ENCODE measurements around the gene HOXC12. TPM values are rescaled to one million over a fixed set of nuclear protein-coding genes. Genes with fewer than 3 reads are reported as not detected.

Gene HOXC12
- total RNA-seq, 2 donors from 2014 or later, result not detected

DNA sequence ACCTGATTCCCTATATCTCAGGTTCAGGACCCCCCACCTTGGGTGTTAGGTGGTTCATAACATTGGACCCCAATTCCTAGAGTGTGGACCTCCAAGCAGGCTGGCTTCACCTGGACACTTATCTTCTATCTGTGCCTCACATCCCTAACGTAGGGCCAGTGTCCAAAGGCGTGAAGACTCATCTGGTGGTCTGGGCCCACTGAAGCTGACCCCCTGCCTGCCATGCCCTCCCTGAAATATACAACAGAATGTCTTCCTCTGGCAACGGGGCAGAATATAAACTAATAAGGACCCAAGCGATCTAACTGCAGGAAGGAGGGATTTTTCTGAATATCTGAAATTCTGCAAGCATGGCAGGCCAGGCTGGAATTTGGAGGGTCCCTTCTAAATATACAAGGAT is 10.5 kb upstream of the HOXC12 start:
- H3K27me3 ChIP-seq, result peaks cover 22 to 53% of the 10 kb centered on the region in 2 donors
- no peak overlapping the region for H3K4me3 ChIP-seq
- TF ChIP-seq, protein P1, sequence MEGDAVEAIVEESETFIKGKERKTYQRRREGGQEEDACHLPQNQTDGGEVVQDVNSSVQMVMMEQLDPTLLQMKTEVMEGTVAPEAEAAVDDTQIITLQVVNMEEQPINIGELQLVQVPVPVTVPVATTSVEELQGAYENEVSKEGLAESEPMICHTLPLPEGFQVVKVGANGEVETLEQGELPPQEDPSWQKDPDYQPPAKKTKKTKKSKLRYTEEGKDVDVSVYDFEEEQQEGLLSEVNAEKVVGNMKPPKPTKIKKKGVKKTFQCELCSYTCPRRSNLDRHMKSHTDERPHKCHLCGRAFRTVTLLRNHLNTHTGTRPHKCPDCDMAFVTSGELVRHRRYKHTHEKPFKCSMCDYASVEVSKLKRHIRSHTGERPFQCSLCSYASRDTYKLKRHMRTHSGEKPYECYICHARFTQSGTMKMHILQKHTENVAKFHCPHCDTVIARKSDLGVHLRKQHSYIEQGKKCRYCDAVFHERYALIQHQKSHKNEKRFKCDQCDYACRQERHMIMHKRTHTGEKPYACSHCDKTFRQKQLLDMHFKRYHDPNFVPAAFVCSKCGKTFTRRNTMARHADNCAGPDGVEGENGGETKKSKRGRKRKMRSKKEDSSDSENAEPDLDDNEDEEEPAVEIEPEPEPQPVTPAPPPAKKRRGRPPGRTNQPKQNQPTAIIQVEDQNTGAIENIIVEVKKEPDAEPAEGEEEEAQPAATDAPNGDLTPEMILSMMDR (IDR thresholded peaks at IDR 0.05), result no peak
- H3K9me3 ChIP-seq, result no peaks in the 10 kb centered on the region
- H3K36me3 ChIP-seq, result no peaks in the 10 kb centered on the region
- no peak overlapping the region for H3K27ac ChIP-seq
- no peak for DNase-seq (ENCODE audit: low spot score)
- peaks cover 0 to 6% of the 10 kb centered on the region in 2 donors for H3K4me1 ChIP-seq

DNA sequence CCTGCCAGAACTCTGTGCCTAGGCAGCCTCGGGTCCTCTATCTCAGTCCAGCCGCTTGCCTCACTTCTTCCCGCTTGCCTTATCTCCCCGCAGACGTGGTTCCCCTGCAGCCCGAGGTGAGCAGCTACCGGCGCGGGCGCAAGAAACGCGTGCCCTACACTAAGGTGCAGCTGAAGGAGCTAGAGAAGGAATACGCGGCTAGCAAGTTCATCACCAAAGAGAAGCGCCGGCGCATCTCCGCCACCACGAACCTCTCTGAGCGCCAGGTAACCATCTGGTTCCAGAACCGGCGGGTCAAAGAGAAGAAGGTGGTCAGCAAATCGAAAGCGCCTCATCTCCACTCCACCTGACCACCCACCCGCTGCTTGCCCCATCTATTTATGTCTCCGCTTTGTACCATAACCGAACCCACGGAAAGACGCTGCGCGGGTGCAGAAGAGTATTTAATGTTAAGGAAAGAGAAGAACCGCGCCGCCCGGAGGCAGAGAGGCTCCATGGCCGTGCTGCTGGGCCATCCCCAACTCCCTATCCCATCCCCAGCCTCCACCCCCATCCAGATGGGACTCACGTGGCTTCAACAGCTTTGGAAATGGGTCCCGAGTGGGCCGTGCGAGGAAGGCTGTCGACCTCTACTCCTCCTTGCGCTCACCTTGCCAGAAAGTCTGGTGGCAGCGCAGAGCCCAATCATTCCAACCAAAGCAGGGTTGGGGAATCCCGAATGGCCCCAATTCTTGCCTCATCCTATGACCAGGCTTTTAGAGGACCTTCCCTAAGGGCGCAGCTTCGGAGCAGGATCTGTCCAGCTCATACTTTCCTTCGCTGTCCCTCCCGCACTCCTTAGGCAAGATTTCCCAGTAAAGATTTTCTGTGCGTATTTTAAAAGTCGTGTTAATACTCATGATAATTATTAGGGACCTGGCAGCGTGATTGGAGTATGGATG is 9.5 kb upstream of the HOXC12 start:
- Histone ChIP-seq H3K27me3 (peaks cover 14 to 51% of the 10 kb centered on the region in 2 donors), H3K9me3 (no peaks in the 10 kb centered on the region), H3K27ac (no peak overlapping the region), H3K4me3 (no peak overlapping the region), H3K36me3 (no peaks in the 10 kb centered on the region), H3K4me1 (no peaks in the 10 kb centered on the region)
- no peak for DNase-seq (ENCODE audit: low spot score)
- TF ChIP-seq, protein P1 (IDR thresholded peaks at IDR 0.05), result no peak

DNA sequence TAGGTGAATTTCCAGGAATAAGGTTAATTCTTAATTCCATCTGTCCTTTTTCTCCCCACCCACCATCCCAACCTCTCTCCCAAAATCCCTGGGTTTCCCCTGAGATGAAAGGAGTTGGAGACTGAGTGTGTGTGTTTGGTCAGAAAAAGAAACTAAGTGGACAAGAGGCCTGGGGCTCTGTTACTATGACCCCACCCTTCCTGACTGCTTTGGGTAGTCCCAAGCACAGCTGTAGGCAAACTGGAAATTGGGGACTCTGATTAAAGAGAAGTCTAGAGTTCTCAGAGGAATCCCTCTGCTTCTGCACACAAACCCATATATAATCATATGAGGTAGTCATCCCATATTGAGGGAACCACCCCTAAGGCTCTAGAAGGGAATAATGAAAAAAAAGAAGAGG is 7.0 kb upstream of the HOXC12 start:
- H3K27ac ChIP-seq, result no peak overlapping the region
- peaks cover 29 to 61% of the 10 kb centered on the region in 2 donors for H3K27me3 ChIP-seq
- no peak for DNase-seq (ENCODE audit: low spot score)
- H3K4me3 ChIP-seq, result no peak overlapping the region
- no peaks in the 10 kb centered on the region for H3K36me3 ChIP-seq
- H3K4me1 ChIP-seq, result peaks cover 0 to 16% of the 10 kb centered on the region in 2 donors
- no peaks in the 10 kb centered on the region for H3K9me3 ChIP-seq
- TF ChIP-seq, protein P1 (IDR thresholded peaks at IDR 0.05), result no peak

DNA sequence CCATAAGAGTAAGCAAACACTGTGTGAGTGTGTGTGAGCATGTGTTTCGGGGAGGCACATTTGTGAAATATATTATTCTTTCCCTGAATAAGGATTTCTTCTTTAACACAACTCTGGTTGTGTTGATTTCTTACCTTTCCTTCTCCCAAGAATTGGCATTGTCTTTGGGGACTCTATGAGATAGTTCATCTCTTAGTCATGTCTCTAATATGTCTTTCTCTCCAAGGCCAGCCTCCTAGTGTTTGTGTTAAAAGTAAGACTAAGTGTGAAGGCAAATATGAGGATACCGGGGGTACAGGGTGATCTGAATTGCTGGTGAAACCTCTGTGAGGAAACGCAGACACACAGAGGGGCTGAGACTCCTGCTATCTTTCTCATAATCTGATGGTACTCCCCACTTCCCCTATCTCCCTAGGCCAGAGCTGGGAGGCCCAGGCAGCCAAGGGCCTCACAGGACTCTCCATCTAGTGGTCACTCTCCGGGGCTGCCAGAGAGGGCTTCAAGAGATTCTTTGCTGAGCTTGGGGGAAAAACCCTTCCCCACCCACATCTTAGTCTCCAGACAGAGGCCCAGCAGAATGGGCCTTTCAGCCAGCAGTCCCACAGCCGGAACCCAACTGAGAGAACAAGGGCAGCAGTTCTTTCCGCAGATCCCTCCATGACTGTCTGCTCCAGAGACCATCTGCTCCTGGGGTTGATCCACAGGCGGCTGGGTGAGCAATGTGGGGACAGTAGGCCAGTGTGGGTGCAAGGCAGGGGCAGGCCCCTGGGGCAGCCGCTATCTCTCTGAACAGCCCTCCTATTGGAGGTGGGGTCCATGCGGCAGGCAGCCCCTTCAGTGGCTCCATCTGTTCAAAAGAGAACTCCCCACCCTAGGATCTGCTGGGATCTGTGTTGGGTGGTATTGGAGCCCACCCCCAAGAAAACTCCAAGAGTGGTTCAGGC is 5.8 kb upstream of the HOXC12 start:
- H3K27ac ChIP-seq, result no peak overlapping the region
- TF ChIP-seq, protein P1 (IDR thresholded peaks at IDR 0.05), result no peak
- H3K36me3 ChIP-seq, result no peaks in the 10 kb centered on the region
- H3K4me3 ChIP-seq, result no peak overlapping the region
- no peak for DNase-seq (ENCODE audit: low spot score)
- no peaks in the 10 kb centered on the region for H3K9me3 ChIP-seq
- peaks cover 40 to 60% of the 10 kb centered on the region in 2 donors for H3K27me3 ChIP-seq
- peaks cover 0 to 16% of the 10 kb centered on the region in 2 donors for H3K4me1 ChIP-seq

DNA sequence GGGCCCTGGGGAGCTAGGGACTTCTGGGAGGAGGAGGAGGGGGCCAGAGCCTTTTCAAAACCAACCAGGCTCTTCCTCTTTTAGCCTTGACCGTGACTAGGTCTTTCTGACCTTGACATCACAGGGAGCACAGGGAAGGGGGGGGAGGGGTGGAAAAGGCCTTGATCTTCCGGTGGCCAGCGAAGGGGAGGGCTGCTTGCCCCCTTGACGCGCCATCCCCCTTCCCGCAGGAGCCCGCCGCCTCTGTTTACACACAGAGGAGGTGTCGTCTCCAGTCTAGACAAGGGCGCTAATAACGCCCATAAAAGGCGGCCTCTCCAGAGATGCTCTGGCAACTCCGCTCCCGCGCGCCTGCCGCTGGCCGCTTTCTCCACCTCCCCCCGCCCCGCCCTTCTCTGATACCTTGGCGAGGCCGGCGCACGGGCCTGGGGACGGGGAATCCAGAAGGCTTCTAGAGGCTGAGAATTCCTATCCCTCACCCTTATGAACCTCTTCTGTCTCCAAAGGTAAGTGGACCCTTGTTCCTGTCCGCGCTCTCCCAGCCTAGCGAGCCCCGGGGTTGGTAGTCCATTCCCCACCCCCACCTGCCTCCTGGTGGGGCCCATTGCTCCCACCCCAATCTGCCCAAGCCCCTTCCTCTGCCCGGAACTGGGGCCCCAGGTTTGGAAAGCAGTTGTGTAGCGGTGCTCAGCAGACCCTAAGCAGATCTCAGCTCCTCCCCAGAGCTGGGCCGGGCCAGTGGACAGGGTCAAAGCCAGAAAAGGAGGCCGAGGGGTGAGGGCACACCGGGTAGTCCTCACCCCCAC is 4.9 kb upstream of the HOXC12 start:
- Histone ChIP-seq H3K4me3 (no peak overlapping the region), H3K4me1 (peaks cover 0 to 19% of the 10 kb centered on the region in 2 donors), H3K27ac (no peak overlapping the region), H3K9me3 (no peaks in the 10 kb centered on the region), H3K27me3 (peaks cover 46 to 58% of the 10 kb centered on the region in 2 donors), H3K36me3 (no peaks in the 10 kb centered on the region)
- no peak for DNase-seq (ENCODE audit: low spot score)
- TF ChIP-seq, protein P1 (IDR thresholded peaks at IDR 0.05), result no peak
